Lung (tissue), 12 donors: ENCODE results near the gene MTARC1. TPM values are rescaled to one million over a fixed set of nuclear protein-coding genes. Genes with fewer than 3 reads are reported as not detected.

Experiments used
- ATAC-seq: fragments of 200-7000 bp; cut with Tn5 transposase; one replicate; pipeline ENCODE4 v1.9.1; 2020; ENCODE audit warnings: moderate number of reproducible peaks; ENCODE audit not compliant: insufficient read depth, low FRiP score
- DNase-seq, 3 donors: peaks; one replicate each; pipeline ENCODE4 v3.0.0-alpha.2; 2013 to 2017
- H3K27ac ChIP-seq, 2 donors: one replicate each; pipeline ENCODE4 v1.5.1; 2013; ENCODE audit warnings: mild to moderate bottlenecking in 2 of 2, moderate library complexity in 2 of 2, control low read depth in 1 of 2, inconsistent platforms in 1 of 2, low read depth in 1 of 2, low read length in 1 of 2
- H3K27me3 ChIP-seq, 3 donors: one replicate each; pipeline ENCODE4 v1.5.1; 2013; ENCODE audit warnings: low read length in 2 of 3; ENCODE audit not compliant: control insufficient read depth in 3 of 3, insufficient read depth in 3 of 3
- H3K36me3 ChIP-seq, 4 donors: one replicate each; pipeline ENCODE4 v1.5.1; 2013; ENCODE audit warnings: low read length in 4 of 4, mild to moderate bottlenecking in 1 of 4, moderate library complexity in 1 of 4; ENCODE audit not compliant: control insufficient read depth in 4 of 4, insufficient read depth in 4 of 4
- H3K4me1 ChIP-seq, 5 donors: one replicate each; pipeline ENCODE4 v1.5.1; 2013; ENCODE audit warnings: low read length in 5 of 5, mild to moderate bottlenecking in 2 of 5, moderate library complexity in 1 of 5; ENCODE audit not compliant: control insufficient read depth in 5 of 5, insufficient read depth in 5 of 5
- H3K4me3 ChIP-seq: one replicate; pipeline ENCODE4 v1.5.1; 2013; ENCODE audit warnings: mild to moderate bottlenecking, control low read depth, moderate library complexity
- H3K9ac ChIP-seq, 2 donors: one replicate each; pipeline ENCODE4 v1.5.1; 2013; ENCODE audit warnings: low read length in 2 of 2, control low read depth in 1 of 2; ENCODE audit not compliant: insufficient read depth in 1 of 2
- H3K9me3 ChIP-seq, 4 donors: one replicate each; pipeline ENCODE4 v1.5.1; 2013; ENCODE audit warnings: low read length in 3 of 4, mild to moderate bottlenecking in 1 of 4, moderate library complexity in 1 of 4; ENCODE audit not compliant: control insufficient read depth in 4 of 4, insufficient read depth in 3 of 4
- WGBS, 2 donors: extraction: QIAGEN DNeasy Blood & Tissue Kit; methylation state at CpG; one replicate each; pipeline ENCODE4 v1.1.7; 2013; 5-methylcytosine and 5-hydroxymethylcytosine counted together
- polyA plus RNA-seq, 2 donors: library from polyadenylated mRNA; stranded (reverse); fragments of 200-250 nt; gene quantifications; one replicate each; pipeline ENCODE4 v1.2.1, GENCODE V29; 2013
- total RNA-seq, 2 donors: library from RNA; depleted of rRNA in 1 of 2; stranded (reverse); fragments of >200 nt in 1 of 2; gene quantifications; one replicate each; pipeline ENCODE4 v1.2.1, GENCODE V29; 2014 to 2021
- TF ChIP-seq, protein P1 (sequence below): IDR thresholded peaks from 2 replicates; pipeline ENCODE4 v1.5.1; 2012; ENCODE audit warnings: mild to moderate bottlenecking; ENCODE audit errors: control extremely low read depth, extremely low read depth
- donor health status: control.
- donor health status: control.
- donor health status: Bipolar disorder and iron deficiency.
- donor health status: healthy.
- donor health status: DM: yes; HTN: yes; CAD: no.

Gene MTARC1
- total and polyA plus RNA-seq, 4 donors, result 10.1 to 22.3 (median 15.7) TPM

GRCh38 chr1:220748089-220748934 is 38.4 kb upstream of the MTARC1 start, which contains the start of gene MTARC2:
Gene MTARC2, plus strand, starts transcription at chr1:220748322. Its CDS starts 210 bp downstream, at chr1:220748532.
- DNase-seq (peak; percentile 90 to 96 (median 94)), ATAC-seq (peak; percentile 92)
- peaks cover 7 to 57% (median 22%) of the 10 kb centered on the region in 5 donors for H3K4me1 ChIP-seq
- peaks cover 0 to 3% (median 0%) of the 10 kb centered on the region in 4 donors for H3K9me3 ChIP-seq
- peak within 1 kb of the TSS; percentile 55 to 89 for H3K9ac ChIP-seq
- peaks cover 0 to 4% (median under 1%) of the 10 kb centered on the region in 4 donors for H3K36me3 ChIP-seq
- peak within 1 kb of the TSS; percentile 95 for H3K27ac ChIP-seq
- H3K4me3 ChIP-seq, result peak within 1 kb of the TSS; percentile 82
- 1 to 2% methylated on average over 71 to 77 of the region's 77 CpGs for WGBS, 2 donors
- TF ChIP-seq, protein P1, sequence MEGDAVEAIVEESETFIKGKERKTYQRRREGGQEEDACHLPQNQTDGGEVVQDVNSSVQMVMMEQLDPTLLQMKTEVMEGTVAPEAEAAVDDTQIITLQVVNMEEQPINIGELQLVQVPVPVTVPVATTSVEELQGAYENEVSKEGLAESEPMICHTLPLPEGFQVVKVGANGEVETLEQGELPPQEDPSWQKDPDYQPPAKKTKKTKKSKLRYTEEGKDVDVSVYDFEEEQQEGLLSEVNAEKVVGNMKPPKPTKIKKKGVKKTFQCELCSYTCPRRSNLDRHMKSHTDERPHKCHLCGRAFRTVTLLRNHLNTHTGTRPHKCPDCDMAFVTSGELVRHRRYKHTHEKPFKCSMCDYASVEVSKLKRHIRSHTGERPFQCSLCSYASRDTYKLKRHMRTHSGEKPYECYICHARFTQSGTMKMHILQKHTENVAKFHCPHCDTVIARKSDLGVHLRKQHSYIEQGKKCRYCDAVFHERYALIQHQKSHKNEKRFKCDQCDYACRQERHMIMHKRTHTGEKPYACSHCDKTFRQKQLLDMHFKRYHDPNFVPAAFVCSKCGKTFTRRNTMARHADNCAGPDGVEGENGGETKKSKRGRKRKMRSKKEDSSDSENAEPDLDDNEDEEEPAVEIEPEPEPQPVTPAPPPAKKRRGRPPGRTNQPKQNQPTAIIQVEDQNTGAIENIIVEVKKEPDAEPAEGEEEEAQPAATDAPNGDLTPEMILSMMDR, result no peak
- no peaks in the 10 kb centered on the region for H3K27me3 ChIP-seq

- H3K9ac ChIP-seq, result peak overlapping the region; percentile 55 to 67
- 6 to 17% methylated on average over 3 of the region's 3 CpGs for WGBS, 2 donors
- DNase-seq, result peak in 1 of 3 donors; percentile 50
- no peak for ATAC-seq
- peak overlapping the region; percentile 82 for H3K4me3 ChIP-seq
- H3K36me3 ChIP-seq, result peaks cover 0 to 4% (median under 1%) of the 10 kb centered on the region in 4 donors
- H3K9me3 ChIP-seq, result peaks cover 0 to 3% (median 0%) of the 10 kb centered on the region in 4 donors
- peaks cover 9 to 62% (median 22%) of the 10 kb centered on the region in 5 donors for H3K4me1 ChIP-seq
- TF ChIP-seq, protein P1, result no peak
- no peaks in the 10 kb centered on the region for H3K27me3 ChIP-seq
- H3K27ac ChIP-seq, result peak overlapping the region; percentile 95
Observed at GRCh38 chr1:220748936-220749335, 37.8 kb upstream of the MTARC1 start.

DNA sequence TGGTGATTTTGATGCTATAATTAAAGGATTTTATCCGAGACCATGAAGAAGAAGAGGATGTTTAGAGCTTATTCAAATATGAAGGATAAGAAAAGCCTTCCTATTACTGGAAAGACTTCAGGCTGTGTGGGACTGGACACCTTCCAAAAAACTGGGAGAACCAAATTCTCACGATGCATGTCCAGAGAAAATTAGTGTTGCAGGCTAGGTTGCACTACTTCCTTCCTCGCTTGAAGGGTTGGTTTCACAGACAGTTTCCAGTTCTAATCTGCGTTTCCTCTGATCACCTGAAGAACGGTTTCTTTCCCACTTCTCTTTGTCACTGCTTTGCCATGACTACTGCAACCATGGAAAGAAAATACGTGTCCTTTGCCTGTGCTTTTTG is 36.6 kb upstream of the MTARC1 start:
- peak; percentile 50 to 88 (median 82) for DNase-seq
- 19 to 21% methylated on average over 6 of the region's 6 CpGs for WGBS, 2 donors
- TF ChIP-seq, protein P1, result no peak
- Histone ChIP-seq H3K9ac (peak overlapping the region in 1 of 2 donors; percentile 79), H3K4me1 (peaks cover 9 to 70% (median 34%) of the 10 kb centered on the region in 5 donors), H3K27ac (peak overlapping the region in 1 of 2 donors; percentile 40), H3K36me3 (peaks cover 0 to 8% (median 7%) of the 10 kb centered on the region in 4 donors), H3K9me3 (peaks cover 0 to 3% (median 0%) of the 10 kb centered on the region in 4 donors), H3K4me3 (no peak overlapping the region), H3K27me3 (no peaks in the 10 kb centered on the region)
- no peak for ATAC-seq
